OCI-LY3 (cell line): Measurements from ENCODE around the gene TAAR8.

Experiments used
- H2AFZ ChIP-seq: fragments of 200-600, 300-600 bp; shearing (Covaris generic); 2 replicates; pipeline ENCODE4 v1.6.0; 2014; ENCODE audit warnings: antibody characterized with exemption, low read depth, low read length
- H3K27ac ChIP-seq: fragments of 200-600, 300-600 bp; sonication (generic); 2 replicates; pipeline ENCODE4 v1.5.1; 2014; ENCODE audit warnings: mild to moderate bottlenecking, low read length, moderate library complexity, mixed read lengths
- H3K27me3 ChIP-seq: fragments of 200-600, 300-600 bp; sonication (generic); 2 replicates; pipeline ENCODE4 v1.6.1; 2014; ENCODE audit warnings: low read depth, low read length, mixed read lengths
- H3K36me3 ChIP-seq: fragments of 200-600, 300-600 bp; sonication (generic); replicated peaks from 2 replicates; pipeline ENCODE3; 2014; ENCODE audit warnings: low read depth, low read length, mixed read lengths
- H3K4me1 ChIP-seq: fragments of 300-600, 200-600 bp; sonication (generic); 2 replicates; pipeline ENCODE4 v1.6.1; 2014; ENCODE audit warnings: low read length, mixed read lengths
- H3K4me2 ChIP-seq: fragments of 200-600, 300-600 bp; sonication (generic); 2 replicates; pipeline ENCODE4 v1.6.1; 2014; ENCODE audit warnings: low read length, mixed read lengths
- H3K4me3 ChIP-seq: fragments of 300-600, 200-600 bp; sonication (generic); 2 replicates; pipeline ENCODE4 v1.5.1; 2014; ENCODE audit warnings: antibody characterized with exemption, mild to moderate bottlenecking, low read length, moderate library complexity
- H3K79me2 ChIP-seq: fragments of 300-600, 200-600 bp; shearing (Covaris generic); 2 replicates; pipeline ENCODE4 v1.6.1; 2014; ENCODE audit warnings: mild to moderate bottlenecking, low read length, mixed read lengths
- H3K9ac ChIP-seq: fragments of 300-600, 200-600 bp; shearing (Covaris generic); 2 replicates; pipeline ENCODE4 v1.6.0; 2014; ENCODE audit warnings: mild to moderate bottlenecking, low read length, moderate library complexity
- H3K9me3 ChIP-seq: fragments of 200-600, 300-600 bp; shearing (Covaris generic); 2 replicates; pipeline ENCODE4 v1.6.1; 2014; ENCODE audit warnings: low read length, mixed read lengths; ENCODE audit not compliant: insufficient read depth
- H4K20me1 ChIP-seq: fragments of 200-600, 300-600 bp; sonication (generic); 2 replicates; pipeline ENCODE4 v1.6.1; 2016; ENCODE audit warnings: low read length, mixed read lengths; ENCODE audit not compliant: insufficient read depth
- EZH2phosphoT487 ChIP-seq: fragments of 200-600 bp; shearing (Covaris generic); IDR thresholded peaks from 2 replicates; pipeline ENCODE4 v1.6.1; 2018; ENCODE audit warnings: antibody characterized with exemption, mixed run types, low read depth
- TF ChIP-seq, protein P1 (sequence below): fragments of 200-600, 300-600 bp; sonication (generic); IDR thresholded peaks from 2 replicates; pipeline ENCODE4 v1.5.1; 2014; ENCODE audit warnings: antibody characterized with exemption, low read length, low read depth

TAAR8 gene

GRCh38 chr6:132506869-132507808 is 45.3 kb upstream of the TAAR8 start:
- H3K9me3 ChIP-seq: no peaks in the 10 kb centered on the region
- no peaks in the 10 kb centered on the region for H3K27me3 ChIP-seq
- no peak overlapping the region for H2AFZ ChIP-seq
- H3K4me3 ChIP-seq: no peak overlapping the region
- H3K4me1 ChIP-seq: peaks cover 26% of the 10 kb centered on the region
- peaks cover 63% of the 10 kb centered on the region for H4K20me1 ChIP-seq
- no peak overlapping the region for H3K9ac ChIP-seq
- TF ChIP-seq EZH2phosphoT487: no peak
- TF ChIP-seq, protein P1, sequence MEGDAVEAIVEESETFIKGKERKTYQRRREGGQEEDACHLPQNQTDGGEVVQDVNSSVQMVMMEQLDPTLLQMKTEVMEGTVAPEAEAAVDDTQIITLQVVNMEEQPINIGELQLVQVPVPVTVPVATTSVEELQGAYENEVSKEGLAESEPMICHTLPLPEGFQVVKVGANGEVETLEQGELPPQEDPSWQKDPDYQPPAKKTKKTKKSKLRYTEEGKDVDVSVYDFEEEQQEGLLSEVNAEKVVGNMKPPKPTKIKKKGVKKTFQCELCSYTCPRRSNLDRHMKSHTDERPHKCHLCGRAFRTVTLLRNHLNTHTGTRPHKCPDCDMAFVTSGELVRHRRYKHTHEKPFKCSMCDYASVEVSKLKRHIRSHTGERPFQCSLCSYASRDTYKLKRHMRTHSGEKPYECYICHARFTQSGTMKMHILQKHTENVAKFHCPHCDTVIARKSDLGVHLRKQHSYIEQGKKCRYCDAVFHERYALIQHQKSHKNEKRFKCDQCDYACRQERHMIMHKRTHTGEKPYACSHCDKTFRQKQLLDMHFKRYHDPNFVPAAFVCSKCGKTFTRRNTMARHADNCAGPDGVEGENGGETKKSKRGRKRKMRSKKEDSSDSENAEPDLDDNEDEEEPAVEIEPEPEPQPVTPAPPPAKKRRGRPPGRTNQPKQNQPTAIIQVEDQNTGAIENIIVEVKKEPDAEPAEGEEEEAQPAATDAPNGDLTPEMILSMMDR: no peak
- peaks cover 32% of the 10 kb centered on the region for H3K36me3 ChIP-seq
- H3K79me2 ChIP-seq: peaks cover 90% of the 10 kb centered on the region
- H3K27ac ChIP-seq: no peak overlapping the region
- H3K4me2 ChIP-seq: no peak overlapping the region

GRCh38 chr6:132511210-132511830 is 41.2 kb upstream of the TAAR8 start:
- Histone ChIP-seq H3K27ac (peak overlapping the region; percentile 82), H3K27me3 (no peaks in the 10 kb centered on the region), H3K36me3 (peaks cover 25% of the 10 kb centered on the region), H3K4me1 (peaks cover 35% of the 10 kb centered on the region), H3K4me2 (peak overlapping the region; percentile 93), H3K79me2 (peaks cover 60% of the 10 kb centered on the region), H4K20me1 (peaks cover 37% of the 10 kb centered on the region), H3K9me3 (no peaks in the 10 kb centered on the region), H3K4me3 (peak overlapping the region; percentile 91), H2AFZ (no peak overlapping the region), H3K9ac (peak overlapping the region; percentile 74)
- TF ChIP-seq, protein P1: no peak
- no peak for TF ChIP-seq EZH2phosphoT487

DNA sequence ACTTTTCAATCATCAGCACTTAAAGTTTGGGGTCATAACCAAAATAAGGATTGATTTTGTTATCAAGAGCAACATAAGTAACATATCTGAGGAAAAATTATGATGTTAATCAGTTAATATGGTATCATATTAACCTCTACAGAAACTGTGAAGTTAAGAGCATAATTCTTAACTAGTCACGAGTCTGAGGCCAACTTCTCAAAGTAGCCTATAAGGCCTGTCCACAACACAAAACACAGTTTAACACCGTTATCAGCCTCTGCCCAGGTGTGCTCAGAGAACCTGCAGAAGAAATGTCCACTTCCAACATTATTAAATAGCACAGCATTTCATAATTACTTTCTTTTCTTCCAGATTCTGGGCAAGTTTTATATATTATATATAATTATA is 40.6 kb upstream of the TAAR8 start:
- Histone ChIP-seq H3K9ac (peak overlapping the region; percentile 74), H2AFZ (no peak overlapping the region), H4K20me1 (peaks cover 33% of the 10 kb centered on the region), H3K79me2 (peaks cover 55% of the 10 kb centered on the region), H3K4me3 (peak overlapping the region; percentile 91), H3K27ac (peak overlapping the region; percentile 82), H3K4me2 (peak overlapping the region; percentile 93), H3K36me3 (peaks cover 23% of the 10 kb centered on the region), H3K27me3 (no peaks in the 10 kb centered on the region), H3K9me3 (no peaks in the 10 kb centered on the region), H3K4me1 (peaks cover 30% of the 10 kb centered on the region)
- no peak for TF ChIP-seq EZH2phosphoT487
- TF ChIP-seq, protein P1: no peak

DNA sequence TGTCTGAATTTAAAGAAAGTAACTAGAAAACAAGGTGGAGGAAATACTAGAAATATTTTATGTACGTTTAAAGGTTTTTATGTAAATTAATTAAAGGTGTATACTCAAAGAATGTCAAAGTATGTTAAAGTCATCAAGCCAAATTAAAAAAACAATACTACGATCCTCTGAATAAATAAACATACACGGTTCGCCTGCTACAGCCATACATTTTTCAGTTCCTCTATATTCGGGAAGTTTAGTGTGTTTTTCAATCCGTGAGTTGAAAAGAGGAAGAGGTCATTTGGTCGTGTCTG is 40.2 kb upstream of the TAAR8 start:
- peak overlapping the region; percentile 74 for H3K9ac ChIP-seq
- no peak overlapping the region for H2AFZ ChIP-seq
- peak overlapping the region; percentile 93 for H3K4me2 ChIP-seq

More for the DNA sequence above, 40.2 kb upstream of the TAAR8 start:
- Histone ChIP-seq H3K79me2 (peaks cover 50% of the 10 kb centered on the region), H3K27me3 (no peaks in the 10 kb centered on the region), H3K27ac (peak overlapping the region; percentile 82), H3K4me3 (peak overlapping the region; percentile 91), H3K9me3 (no peaks in the 10 kb centered on the region), H4K20me1 (peaks cover 29% of the 10 kb centered on the region), H3K4me1 (peaks cover 29% of the 10 kb centered on the region), H3K36me3 (peaks cover 19% of the 10 kb centered on the region)
- TF ChIP-seq EZH2phosphoT487: no peak
- TF ChIP-seq, protein P1: no peak
